NCI-H2196 (cell line): Measurements from ENCODE around the gene STPG1.
A peak's percentile ranks its signal among the peaks of the same experiment; 100 is the strongest.
"Not testable (repeated sequence)": the region's sequence is repeated elsewhere in the genome, so short reads cannot be mapped to it uniquely, and the experiment has no call there.

Experiments used
- DNase-seq: peaks from one replicate; lab custom pipeline; 2025; ENCODE audit not compliant: unreplicated experiment; lab: John Stamatoyannopoulos, UW

Gene STPG1, protein sequence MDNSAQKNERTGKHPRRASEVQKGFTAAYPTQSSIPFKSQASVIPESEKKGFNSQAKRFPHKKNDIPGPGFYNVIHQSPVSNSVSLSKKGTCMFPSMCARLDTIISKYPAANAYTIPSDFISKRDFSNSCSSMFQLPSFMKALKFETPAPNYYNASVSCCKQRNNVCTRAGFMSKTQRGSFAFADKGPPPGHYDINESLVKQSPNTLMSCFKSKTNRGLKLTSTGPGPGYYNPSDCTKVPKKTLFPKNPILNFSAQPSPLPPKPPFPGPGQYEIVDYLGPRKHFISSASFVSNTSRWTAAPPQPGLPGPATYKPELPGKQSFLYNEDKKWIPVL

GRCh38 chr1:24413350-24414163 lies at the start of gene STPG1:
TSS of gene STPG1 (minus strand) at chr1:24413782. CDS start at chr1:24401388, 12,394 bp downstream.
- peak; percentile 93 for DNase-seq

DNA sequence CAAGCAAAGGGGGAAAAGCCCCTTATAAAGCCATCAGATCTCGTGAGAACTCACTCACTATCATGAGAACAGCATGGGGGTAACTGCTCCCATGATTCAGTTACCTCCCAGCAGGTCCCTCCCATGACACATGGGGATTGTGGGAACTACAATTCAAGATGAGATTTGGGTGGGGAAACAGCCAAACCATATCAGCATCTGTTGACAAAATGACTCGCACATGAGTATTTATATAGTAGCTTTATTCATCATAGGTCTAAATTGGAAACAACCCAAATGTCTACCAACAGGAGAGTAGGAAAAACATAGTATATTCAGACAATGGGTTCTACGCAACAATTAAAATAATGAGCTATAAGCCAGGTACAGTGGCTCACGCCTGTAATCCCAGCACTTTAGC lies 48.5 kb upstream of the STPG1 start:
- not testable (repeated sequence) for DNase-seq

DNA sequence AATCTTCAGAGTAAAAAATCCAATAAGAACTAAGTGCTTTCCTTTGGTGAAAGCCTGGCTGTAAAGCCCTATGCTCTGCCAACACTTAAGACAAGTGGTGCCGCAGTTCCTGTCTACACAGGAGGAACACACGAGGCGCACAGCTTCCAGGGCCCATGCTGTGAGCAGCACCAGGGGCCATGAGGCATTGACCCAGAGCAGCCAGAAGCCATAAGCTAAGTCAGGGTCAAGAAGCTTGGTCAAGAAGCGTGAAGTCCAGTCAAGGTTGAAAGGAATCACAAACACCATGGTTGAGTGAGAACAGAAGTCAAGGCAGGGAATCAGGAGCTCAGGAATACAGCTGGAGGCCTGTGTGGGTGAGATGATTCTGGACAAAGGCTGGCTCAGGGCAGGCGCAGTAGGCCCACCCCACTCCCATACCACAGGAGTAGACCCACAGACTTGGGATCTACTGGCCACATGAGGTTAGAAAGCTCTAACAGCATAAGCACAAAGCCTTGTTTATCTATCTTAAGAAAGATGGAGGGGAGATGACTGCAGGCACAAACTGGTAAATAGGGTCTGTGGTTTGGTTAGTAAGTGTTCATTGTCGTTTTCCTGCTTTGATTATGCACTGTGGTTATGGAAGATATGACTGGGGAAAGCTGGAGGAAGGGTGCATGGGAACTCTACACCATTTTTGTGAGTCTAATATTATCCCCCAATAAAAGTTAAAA lies 46.1 kb upstream of the STPG1 start:
- no peak for DNase-seq

DNA sequence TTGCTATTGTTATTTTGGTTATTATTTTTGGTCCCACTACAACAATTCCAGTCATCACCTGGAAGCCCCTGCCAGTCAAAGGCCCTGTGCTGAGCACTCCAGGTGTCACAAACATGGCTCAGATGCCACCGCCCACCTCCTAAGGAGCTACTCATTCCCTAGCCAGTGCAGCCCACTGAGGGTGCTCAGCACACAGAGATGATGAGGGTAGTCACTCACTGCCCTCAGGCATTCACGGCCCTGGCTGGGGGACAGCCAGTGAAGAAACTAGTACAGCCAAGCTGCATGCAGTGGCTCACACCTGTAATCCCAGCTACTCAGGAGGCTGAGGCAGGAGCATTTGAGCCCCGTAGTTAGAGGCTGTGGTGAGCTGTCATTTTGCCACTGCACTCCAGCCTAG lies 44.3 kb upstream of the STPG1 start:
- no peak for DNase-seq

DNA sequence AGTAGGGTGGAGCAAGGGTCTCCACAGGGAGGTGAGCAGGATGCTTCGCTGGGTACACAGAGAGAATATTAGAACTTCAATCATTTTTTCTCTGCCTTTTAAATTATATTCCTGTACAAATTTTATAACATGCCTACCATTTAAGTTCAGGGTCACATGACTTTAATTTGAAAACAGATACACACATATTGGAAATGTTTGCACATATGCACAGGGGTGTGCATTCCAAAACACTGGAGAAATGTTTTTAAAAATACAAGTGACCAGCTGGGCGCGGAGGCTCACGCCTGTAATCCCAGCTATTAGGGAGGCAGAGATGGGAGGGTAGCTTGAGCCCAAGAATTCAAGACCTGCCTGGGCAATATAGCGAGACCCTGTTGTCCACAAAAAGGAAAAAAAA lies 41.7 kb upstream of the STPG1 start:
- DNase-seq = no peak

DNA sequence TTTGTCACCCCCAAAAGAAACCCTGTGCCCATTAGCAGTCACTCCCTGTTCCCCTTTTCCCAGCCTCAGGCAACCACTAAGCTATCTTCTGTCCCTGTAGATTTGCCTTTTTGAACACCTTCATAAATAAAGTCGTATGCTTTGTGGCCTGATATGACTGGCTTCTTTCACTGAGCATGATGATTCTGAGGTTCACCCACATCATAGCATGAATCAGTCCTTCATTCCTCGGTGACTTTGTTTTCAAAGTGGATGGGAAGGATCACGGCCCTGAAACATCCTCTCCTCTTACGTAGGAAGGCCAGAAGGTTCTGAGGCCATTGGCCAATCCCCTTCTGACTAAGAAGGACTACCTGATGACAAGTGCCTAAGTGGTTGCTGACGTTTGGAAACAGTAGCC lies 41.1 kb upstream of the STPG1 start:
- DNase-seq = no peak

DNA sequence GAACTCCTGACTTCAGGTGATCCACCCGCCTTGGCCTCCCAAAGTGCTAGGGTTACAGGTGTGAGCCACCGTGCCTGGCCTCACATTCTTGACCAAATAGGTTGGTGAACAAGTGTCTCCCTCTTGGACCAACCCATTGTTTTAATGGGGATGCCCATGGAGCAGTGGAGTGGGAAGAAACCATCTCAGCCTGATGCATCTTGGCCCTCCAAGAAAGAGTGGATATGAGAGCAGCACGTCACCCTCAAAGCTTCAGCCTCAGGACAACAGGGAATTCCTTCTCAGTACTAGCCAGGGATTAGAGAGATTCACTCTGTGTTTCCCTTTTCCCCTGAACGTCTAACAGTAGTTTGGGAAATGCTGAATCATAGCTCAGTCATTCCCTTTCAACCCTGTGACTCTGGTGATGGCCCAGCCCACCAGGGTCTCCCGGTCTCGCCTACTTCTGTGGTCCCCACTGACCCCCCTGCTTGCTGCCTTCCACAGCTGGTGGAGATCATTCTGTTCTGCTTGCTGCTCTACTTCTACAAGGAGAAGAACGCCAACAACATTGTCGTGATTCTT lies 39.4 kb upstream of the STPG1 start:
- no peak for DNase-seq

DNA sequence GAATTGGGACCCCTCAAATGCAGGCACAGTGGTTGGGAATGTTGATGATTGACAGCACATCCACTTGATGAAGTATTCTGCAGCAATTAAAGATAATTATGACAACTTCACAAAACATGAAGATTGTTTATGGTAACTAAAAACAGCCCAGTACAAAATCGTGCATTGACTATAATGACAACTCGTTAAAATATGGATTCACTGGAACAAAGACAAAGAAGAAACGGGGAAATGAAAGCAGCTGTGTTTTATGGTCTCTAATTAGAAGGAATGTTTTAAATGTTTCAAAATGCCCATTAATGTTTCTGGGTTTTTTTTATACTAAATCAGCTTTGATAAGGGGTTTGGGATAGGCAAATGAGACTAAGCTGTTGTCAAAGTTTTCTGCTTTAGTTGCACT lies 38.2 kb upstream of the STPG1 start:
- DNase-seq = no peak

DNA sequence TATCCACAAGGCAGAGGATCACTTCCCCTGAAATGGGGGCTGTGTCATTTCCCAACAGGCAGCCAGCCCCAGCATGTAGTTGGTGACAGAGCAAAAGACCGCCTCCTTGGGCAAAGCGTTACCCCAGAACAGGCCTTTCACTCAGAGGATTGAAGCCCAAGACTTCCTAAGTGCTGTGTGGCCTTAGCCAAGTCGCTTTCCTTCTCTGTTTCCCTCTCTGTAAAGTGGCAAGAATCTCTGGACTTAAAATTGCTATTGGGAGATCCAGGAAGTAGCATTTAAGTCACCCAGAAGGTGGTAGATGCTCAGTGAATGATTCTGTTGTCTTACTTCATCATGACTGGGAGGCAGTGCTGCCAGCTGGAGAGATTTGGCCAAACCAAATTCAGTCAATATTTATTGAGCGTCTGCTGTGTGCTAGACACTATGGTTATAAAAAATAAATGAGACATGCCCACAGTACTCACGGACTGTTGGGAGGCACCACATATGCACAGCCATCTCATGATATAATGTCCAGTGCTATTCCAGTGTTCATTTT lies 37.3 kb upstream of the STPG1 start:
- DNase-seq = no peak

DNA sequence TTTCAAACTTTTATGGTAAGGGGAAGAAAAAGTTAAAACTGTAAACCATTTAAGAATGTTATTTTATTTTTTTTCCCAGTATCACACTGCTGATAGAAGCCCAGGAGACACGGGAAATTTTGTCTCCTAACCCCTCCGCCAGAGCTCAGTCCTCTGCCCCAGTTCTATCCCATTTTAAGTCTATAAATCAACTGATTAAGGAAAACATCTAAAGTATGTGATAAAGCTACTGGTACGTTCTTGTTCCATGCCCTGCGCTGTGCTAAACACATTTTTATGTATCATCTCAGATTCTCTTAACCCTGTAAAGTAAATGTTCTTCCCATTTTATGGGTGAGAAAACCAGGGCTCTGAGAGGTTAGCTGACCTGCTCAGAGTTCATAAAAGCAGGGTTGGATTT lies 36.7 kb upstream of the STPG1 start:
- DNase-seq = no peak

DNA sequence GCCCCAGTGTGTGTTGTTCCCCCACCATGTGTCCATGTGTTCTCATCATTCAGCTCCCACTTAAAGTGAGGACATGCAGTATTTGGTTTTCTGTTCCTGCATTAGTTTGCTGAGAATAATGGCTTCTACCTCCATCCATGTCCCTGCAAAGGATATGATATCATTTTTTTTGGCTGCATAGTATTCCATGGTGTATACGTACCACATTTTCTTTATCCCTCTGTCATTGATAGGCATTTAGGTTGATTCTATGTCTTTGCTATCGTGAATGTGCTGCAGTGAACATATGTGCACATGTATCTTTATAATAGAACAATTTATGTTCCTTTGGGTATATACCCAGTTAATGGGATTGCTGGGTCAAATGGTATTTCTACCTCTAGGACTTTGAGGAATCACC lies 32.9 kb upstream of the STPG1 start:
- DNase-seq = not testable (repeated sequence)

- no peak for DNase-seq
Observed at GRCh38 chr1:24443241-24443656, 29.7 kb upstream of the STPG1 start.

- no peak for DNase-seq
Observed at GRCh38 chr1:24442764-24443163, 29.2 kb upstream of the STPG1 start.

- no peak for DNase-seq
Observed at GRCh38 chr1:24441996-24442668, 28.6 kb upstream of the STPG1 start.

- no peak for DNase-seq
Observed at GRCh38 chr1:24441480-24441879, 27.9 kb upstream of the STPG1 start.

- no peak for DNase-seq
Observed at GRCh38 chr1:24440436-24440835, 26.9 kb upstream of the STPG1 start.

DNA sequence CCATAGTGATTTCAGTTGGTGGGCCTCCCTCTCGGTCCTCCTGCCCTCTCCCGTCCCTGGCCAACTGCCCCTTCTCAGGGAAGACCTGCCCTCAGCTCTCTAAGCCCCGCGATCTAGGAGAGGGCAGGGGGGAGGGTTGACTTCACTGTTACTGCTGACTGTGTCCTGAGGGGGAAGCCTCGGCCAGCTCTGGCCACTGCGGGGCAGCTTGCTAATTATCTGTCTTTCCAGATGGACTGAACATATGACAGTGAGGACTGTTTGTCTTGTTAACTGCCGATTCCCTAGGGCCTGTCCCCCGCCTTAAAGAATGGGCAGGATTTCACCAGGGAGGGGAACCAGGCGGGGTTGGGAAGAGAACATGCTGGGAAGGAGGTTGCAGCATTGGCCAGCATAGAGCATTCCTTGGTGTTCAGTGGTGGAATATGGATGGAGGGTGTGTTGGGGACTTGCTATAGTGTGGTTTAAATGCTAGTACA lies 24.9 kb upstream of the STPG1 start:
- DNase-seq = no peak

- DNase-seq = no peak
Observed at GRCh38 chr1:24437631-24438396, 24.2 kb upstream of the STPG1 start.

GRCh38 chr1:24435782-24436365 lies 22.3 kb upstream of the STPG1 start:
- no peak for DNase-seq

DNA sequence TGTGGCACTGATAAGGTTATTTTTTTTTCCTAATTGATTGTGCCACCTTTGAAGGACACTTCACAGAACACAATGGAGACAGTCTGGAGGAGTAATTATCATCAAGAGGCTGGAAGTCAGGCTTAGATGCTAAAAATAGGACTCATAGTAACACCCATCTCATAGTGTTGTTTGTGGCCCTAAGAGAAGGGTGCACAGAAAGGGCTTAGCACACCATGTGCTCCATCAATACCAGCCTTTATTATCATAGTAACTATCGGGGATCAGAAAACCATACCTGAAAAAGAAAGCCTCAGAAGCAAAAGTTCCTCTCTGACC lies 13.9 kb upstream of the STPG1 start:
- no peak for DNase-seq
